Ishikawa (cell line): ENCODE measurements around the gene ALDH3A2.

Experiments
- CEBPB ChIP-seq: IDR thresholded peaks from 2 replicates; pipeline ENCODE4 v1.6.1; 2012
- CREB1 ChIP-seq: IDR thresholded peaks from 2 replicates; pipeline ENCODE4 v1.6.1; 2012; ENCODE audit warnings: low read depth
- EGR1 ChIP-seq: IDR thresholded peaks from 2 replicates; pipeline ENCODE4 v1.6.1; 2012
- EP300 ChIP-seq: IDR thresholded peaks from 2 replicates; pipeline ENCODE4 v1.6.1; 2012; ENCODE audit warnings: borderline replicate concordance
- FOXM1 ChIP-seq: IDR thresholded peaks from 2 replicates; pipeline ENCODE4 v1.6.1; 2012; ENCODE audit warnings: low read depth, borderline replicate concordance
- NFIC ChIP-seq: IDR thresholded peaks from 2 replicates; pipeline ENCODE4 v1.6.1; 2012
- RAD21 ChIP-seq: IDR thresholded peaks from 2 replicates; pipeline ENCODE4 v1.6.1; 2012; ENCODE audit warnings: low read depth
- REST ChIP-seq: IDR thresholded peaks from 2 replicates; pipeline ENCODE4 v1.6.1; 2012; ENCODE audit warnings: low read depth, mild to moderate bottlenecking
- TAF1 ChIP-seq: IDR thresholded peaks from 2 replicates; pipeline ENCODE4 v1.6.1; 2012; ENCODE audit warnings: low read depth, mild to moderate bottlenecking
- TCF12 ChIP-seq: IDR thresholded peaks from 2 replicates; pipeline ENCODE4 v1.6.1; 2012; ENCODE audit warnings: low read depth
- TEAD4 ChIP-seq: IDR thresholded peaks from 2 replicates; pipeline ENCODE4 v1.6.1; 2012
- YY1 ChIP-seq: IDR thresholded peaks from 2 replicates; pipeline ENCODE4 v1.6.1; 2012; ENCODE audit warnings: low read depth
- ZBTB7A ChIP-seq: IDR thresholded peaks from 2 replicates; pipeline ENCODE4 v1.6.1; 2012; ENCODE audit warnings: low read depth
- TF ChIP-seq, protein P1 (sequence below): IDR thresholded peaks from 2 replicates; pipeline ENCODE4 v1.6.1; 2012
- TF ChIP-seq, protein P2 (sequence below): IDR thresholded peaks from 2 replicates; pipeline ENCODE4 v1.6.1; 2012

The ALDH3A2 gene

DNA sequence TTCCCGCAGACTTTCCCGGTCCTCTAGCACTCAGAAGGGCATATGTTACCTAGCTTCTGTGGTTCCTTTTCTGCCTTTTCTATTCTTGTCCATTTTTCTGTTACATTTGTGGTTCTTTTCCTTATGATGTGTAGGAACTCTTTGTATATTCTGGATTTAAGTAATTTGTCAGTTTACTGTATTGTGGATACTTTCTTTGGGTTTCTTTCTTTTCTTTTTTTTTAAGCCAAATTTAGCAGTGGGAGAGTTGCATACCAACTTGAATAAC is 657 bp downstream of the ALDH3A2 start:
- TF ChIP-seq YY1: no peak
- no peak for TF ChIP-seq TAF1
- TF ChIP-seq, protein P1, sequence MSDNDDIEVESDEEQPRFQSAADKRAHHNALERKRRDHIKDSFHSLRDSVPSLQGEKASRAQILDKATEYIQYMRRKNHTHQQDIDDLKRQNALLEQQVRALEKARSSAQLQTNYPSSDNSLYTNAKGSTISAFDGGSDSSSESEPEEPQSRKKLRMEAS: no peak
- no peak for TF ChIP-seq FOXM1
- no peak for TF ChIP-seq RAD21
- TF ChIP-seq TEAD4: no peak
- no peak for TF ChIP-seq CEBPB
- TF ChIP-seq TCF12: no peak
- TF ChIP-seq REST: no peak
- no peak for TF ChIP-seq NFIC
- no peak for TF ChIP-seq CREB1
- TF ChIP-seq EP300: no peak
- TF ChIP-seq, protein P2, sequence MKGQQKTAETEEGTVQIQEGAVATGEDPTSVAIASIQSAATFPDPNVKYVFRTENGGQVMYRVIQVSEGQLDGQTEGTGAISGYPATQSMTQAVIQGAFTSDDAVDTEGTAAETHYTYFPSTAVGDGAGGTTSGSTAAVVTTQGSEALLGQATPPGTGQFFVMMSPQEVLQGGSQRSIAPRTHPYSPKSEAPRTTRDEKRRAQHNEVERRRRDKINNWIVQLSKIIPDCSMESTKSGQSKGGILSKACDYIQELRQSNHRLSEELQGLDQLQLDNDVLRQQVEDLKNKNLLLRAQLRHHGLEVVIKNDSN: no peak
- TF ChIP-seq ZBTB7A: no peak
- TF ChIP-seq EGR1: no peak

GRCh38 chr17:19650826-19651225 is 2.3 kb downstream of the ALDH3A2 start:
- TF ChIP-seq REST (no peak), TEAD4 (no peak), NFIC (no peak), EP300 (no peak), CEBPB (no peak), FOXM1 (no peak), RAD21 (no peak), ZBTB7A (no peak), EGR1 (no peak), YY1 (no peak)
- TF ChIP-seq, protein P1: no peak

DNA sequence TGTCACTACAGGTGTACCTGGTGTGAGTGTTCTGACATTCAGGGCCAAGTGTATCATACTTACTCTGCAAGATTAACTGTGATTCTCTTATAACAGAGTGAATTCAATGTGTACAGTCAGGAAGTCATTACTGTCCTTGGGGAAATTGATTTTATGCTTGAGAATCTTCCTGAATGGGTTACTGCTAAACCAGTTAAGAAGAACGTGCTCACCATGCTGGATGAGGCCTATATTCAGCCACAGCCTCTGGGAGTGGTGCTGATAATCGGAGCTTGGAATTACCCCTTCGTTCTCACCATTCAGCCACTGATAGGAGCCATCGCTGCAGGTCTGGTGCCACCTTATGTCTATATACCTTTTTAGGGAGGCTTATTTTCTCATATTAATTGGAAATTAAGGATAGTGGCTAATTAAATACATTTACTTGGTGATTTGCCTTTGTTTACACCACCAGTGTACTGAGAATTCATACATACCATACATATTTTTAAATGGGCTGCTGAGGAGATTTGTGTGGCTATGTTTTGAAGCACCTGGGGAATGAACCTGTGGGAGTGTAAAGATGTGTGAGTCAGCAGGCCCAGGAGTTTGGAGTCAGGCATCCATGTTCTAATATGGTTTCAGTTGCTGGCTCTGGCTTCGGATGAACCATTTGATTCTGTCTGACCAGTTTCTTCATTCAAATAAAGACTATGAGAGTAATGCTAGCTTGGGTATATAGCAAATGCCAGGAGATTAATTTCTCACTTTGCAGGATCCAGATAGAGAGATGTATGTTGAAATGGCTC is 3.1 kb downstream of the ALDH3A2 start:
- no peak for TF ChIP-seq YY1
- TF ChIP-seq ZBTB7A: no peak
- TF ChIP-seq TCF12: no peak
- no peak for TF ChIP-seq TEAD4
- no peak for TF ChIP-seq FOXM1
- no peak for TF ChIP-seq RAD21
- TF ChIP-seq, protein P1: no peak
- TF ChIP-seq, protein P2: no peak
- TF ChIP-seq EP300: no peak
- no peak for TF ChIP-seq EGR1
- no peak for TF ChIP-seq CEBPB
- TF ChIP-seq CREB1: no peak
- no peak for TF ChIP-seq TAF1
- no peak for TF ChIP-seq NFIC
- no peak for TF ChIP-seq REST

GRCh38 chr17:19652595-19652994 is 4.0 kb downstream of the ALDH3A2 start:
- no peak for TF ChIP-seq CREB1
- no peak for TF ChIP-seq NFIC
- no peak for TF ChIP-seq TEAD4
- TF ChIP-seq CEBPB: no peak
- TF ChIP-seq, protein P1: no peak
- TF ChIP-seq EP300: no peak
- TF ChIP-seq RAD21: no peak
- no peak for TF ChIP-seq YY1
- no peak for TF ChIP-seq REST
- TF ChIP-seq TAF1: no peak
